Stimulated activated CD4-positive, alpha-beta T cell treated with anti-CD3 and anti-CD28 coated beads, TNF-alpha, amount 100 ng/mL, for 24 hours (primary cell): ENCODE data around the gene OCIAD2.
"Not testable (repeated sequence)": the region's sequence is repeated elsewhere in the genome, so short reads cannot be mapped to it uniquely, and the experiment has no call there.

Experiments used
- DNase-seq, 3 experiments: peaks; one replicate each; pipeline ENCODE4 v3.0.0-alpha.2; 2020; ENCODE audit warnings: low read depth in 3 of 3

The OCIAD2 gene

GRCh38 chr4:48907706-48908477, 1.3 kb upstream of the OCIAD2 start:
- no peak for DNase-seq

GRCh38 chr4:48905363-48906015, 1.1 kb downstream of the OCIAD2 start:
- no peak for DNase-seq

- DNase-seq: no peak
These were observed 1.9 kb downstream of the OCIAD2 start for GRCh38 chr4:48904541-48905142.

- DNase-seq: no peak
These were observed 2.5 kb downstream of the OCIAD2 start for GRCh38 chr4:48904101-48904500.

- DNase-seq: no peak
These were observed 4.3 kb downstream of the OCIAD2 start for GRCh38 chr4:48902266-48902665.

- DNase-seq: no peak
These were observed 5.4 kb downstream of the OCIAD2 start for GRCh38 chr4:48901196-48901595.

- DNase-seq: no peak
These were observed 6.6 kb downstream of the OCIAD2 start for GRCh38 chr4:48899950-48900349.

GRCh38 chr4:48899432-48899749, 7.2 kb downstream of the OCIAD2 start:
- no peak for DNase-seq

GRCh38 chr4:48898733-48899431, 7.7 kb downstream of the OCIAD2 start:
- no peak for DNase-seq

- DNase-seq: no peak
These were observed 9.7 kb downstream of the OCIAD2 start for GRCh38 chr4:48896845-48897244.

GRCh38 chr4:48891028-48891619, 15.4 kb downstream of the OCIAD2 start:
- DNase-seq: no peak

GRCh38 chr4:48889750-48890149, 16.8 kb downstream of the OCIAD2 start:
- not testable (repeated sequence) for DNase-seq

GRCh38 chr4:48881646-48882045, 24.9 kb downstream of the OCIAD2 start:
- not testable (repeated sequence) for DNase-seq

GRCh38 chr4:48879561-48880442, 26.8 kb downstream of the OCIAD2 start:
- DNase-seq: no peak

- no peak for DNase-seq
These were observed 28.6 kb downstream of the OCIAD2 start for GRCh38 chr4:48877827-48878535.

- not testable (repeated sequence) for DNase-seq
These were observed 41.9 kb downstream of the OCIAD2 start for GRCh38 chr4:48864696-48865095.

GRCh38 chr4:48863728-48864127, 42.8 kb downstream of the OCIAD2 start:
- DNase-seq: no peak

GRCh38 chr4:48862661-48863060, 43.9 kb downstream of the OCIAD2 start:
- no peak for DNase-seq

- DNase-seq: no peak
These were observed 44.5 kb downstream of the OCIAD2 start for GRCh38 chr4:48862038-48862437.

- no peak for DNase-seq
These were observed 48.4 kb downstream of the OCIAD2 start for GRCh38 chr4:48858130-48858529.
